Colonic mucosa (tissue), 4 donors: ENCODE data around the gene INTS13. TPM values are rescaled to one million over a fixed set of nuclear protein-coding genes. Genes with fewer than 3 reads are reported as not detected.

Experiments
- DNase-seq: peaks from one replicate; pipeline ENCODE4 v3.0.0-alpha.2; 2020
- H3K27ac ChIP-seq: fragments of 200-600 bp; one replicate; pipeline ENCODE4 v1.8.0; 2021
- H3K27me3 ChIP-seq: fragments of 200-600 bp; one replicate; pipeline ENCODE4 v1.8.0; 2021
- H3K36me3 ChIP-seq: fragments of 200-600 bp; one replicate; pipeline ENCODE4 v1.8.0; 2021
- H3K4me1 ChIP-seq: fragments of 200-600 bp; one replicate; pipeline ENCODE4 v1.8.0; 2021; ENCODE audit warnings: mild to moderate bottlenecking
- H3K4me3 ChIP-seq: fragments of 200-600 bp; one replicate; pipeline ENCODE4 v1.8.0; 2021
- H3K9ac ChIP-seq, 2 donors: one replicate each; pipeline ENCODE4 v1.7.0; 2013; ENCODE audit warnings: control low read depth in 2 of 2, low read depth in 2 of 2, low read length in 2 of 2
- H3K9me3 ChIP-seq: fragments of 200-600 bp; one replicate; pipeline ENCODE4 v1.8.0; 2021
- CTCF ChIP-seq: fragments of 200-600 bp; IDR thresholded peaks from one replicate; pipeline ENCODE4 v1.8.0; 2022; ENCODE audit warnings: antibody characterized with exemption, mild to moderate bottlenecking
- intact Hi-C: fragments of 100-400 bp; cut with DNase I; formaldehyde crosslinking; loops from one replicate; pipeline ENCODE4 v1.14.1; 2022
- total RNA-seq, 2 donors: library from RNA; stranded (reverse); fragmentation: NEBNext Ultra II Directional in 1 of 2; extraction: Animal tissue kit (Norgen Biotek cat#: 25700) in 1 of 2; gene quantifications; one replicate each; pipeline ENCODE4 v1.2.1, GENCODE V29; 2021
- donor health status: healthy.
- donor health status: DM: no; HTN: no; CAD: no.
- donor health status: DM: no; HTN: no; CAD: no.

Gene INTS13
- total RNA-seq, 2 donors from 2014 or later: 15.8 to 17.9 TPM

GRCh38 chr12:26954027-26954426, 16.2 kb upstream of the INTS13 start:
- no peaks in the 10 kb centered on the region for H3K9me3 ChIP-seq
- H3K27ac ChIP-seq: no peak overlapping the region
- no peak overlapping the region for H3K9ac ChIP-seq
- no peak overlapping the region for H3K4me3 ChIP-seq
- H3K27me3 ChIP-seq: no peaks in the 10 kb centered on the region
- no peak for DNase-seq
- H3K36me3 ChIP-seq: peaks cover 7% of the 10 kb centered on the region
- no peaks in the 10 kb centered on the region for H3K4me1 ChIP-seq
- TF ChIP-seq CTCF: no peak
- intact Hi-C loops: no loop called here

GRCh38 chr12:26953447-26953846, 15.7 kb upstream of the INTS13 start:
- no peak for DNase-seq
- H3K4me3 ChIP-seq: no peak overlapping the region
- H3K4me1 ChIP-seq: no peaks in the 10 kb centered on the region
- no peaks in the 10 kb centered on the region for H3K27me3 ChIP-seq
- no peak overlapping the region for H3K27ac ChIP-seq
- peaks cover 7% of the 10 kb centered on the region for H3K36me3 ChIP-seq
- TF ChIP-seq CTCF: no peak
- intact Hi-C loops: no loop called here
- no peaks in the 10 kb centered on the region for H3K9me3 ChIP-seq
- H3K9ac ChIP-seq: no peak overlapping the region

- Histone ChIP-seq H3K36me3 (no peaks in the 10 kb centered on the region), H3K4me1 (no peaks in the 10 kb centered on the region), H3K27ac (no peak overlapping the region), H3K9me3 (no peaks in the 10 kb centered on the region), H3K9ac (no peak overlapping the region), H3K4me3 (no peak overlapping the region), H3K27me3 (no peaks in the 10 kb centered on the region)
- intact Hi-C loops: no loop called here
- DNase-seq: no peak
- TF ChIP-seq CTCF: no peak
These were observed 10.5 kb upstream of the INTS13 start for GRCh38 chr12:26948309-26948708.

GRCh38 chr12:26941215-26941594, 3.4 kb upstream of the INTS13 start:
- Histone ChIP-seq H3K4me3 (no peak overlapping the region), H3K4me1 (no peaks in the 10 kb centered on the region), H3K27ac (peak overlapping the region; percentile 1), H3K9me3 (no peaks in the 10 kb centered on the region), H3K27me3 (no peaks in the 10 kb centered on the region), H3K36me3 (no peaks in the 10 kb centered on the region), H3K9ac (no peak overlapping the region)
- TF ChIP-seq CTCF: no peak
- DNase-seq: no peak
- intact Hi-C loops: loop anchor here (5.0 kb wide), 1 partner anchor 71 kb away; the partner anchor contains the start of gene TM7SF3

GRCh38 chr12:26940516-26941214, 2.9 kb upstream of the INTS13 start:
- peak overlapping the region; percentile 1 for H3K27ac ChIP-seq
- no peaks in the 10 kb centered on the region for H3K4me1 ChIP-seq
- no peak for TF ChIP-seq CTCF
- H3K27me3 ChIP-seq: no peaks in the 10 kb centered on the region
- H3K4me3 ChIP-seq: no peak overlapping the region
- DNase-seq: no peak
- no peaks in the 10 kb centered on the region for H3K36me3 ChIP-seq
- no peak overlapping the region for H3K9ac ChIP-seq
- intact Hi-C loops: loop anchor here (5.0 kb wide), 1 partner anchor 72 kb away; the partner anchor contains the start of gene TM7SF3
- no peaks in the 10 kb centered on the region for H3K9me3 ChIP-seq
